Measurements from ENCODE around the gene DGKQ. TPM values are rescaled to one million over a fixed set of nuclear protein-coding genes. Genes with fewer than 3 reads are reported as not detected.

Gene DGKQ
- total and polyA plus RNA-seq, 2 of the 13 experiments (the other 11 are each of a cell fraction or from before 2014, with no cell fraction given), result 4.5 to 7.2 TPM

DNA sequence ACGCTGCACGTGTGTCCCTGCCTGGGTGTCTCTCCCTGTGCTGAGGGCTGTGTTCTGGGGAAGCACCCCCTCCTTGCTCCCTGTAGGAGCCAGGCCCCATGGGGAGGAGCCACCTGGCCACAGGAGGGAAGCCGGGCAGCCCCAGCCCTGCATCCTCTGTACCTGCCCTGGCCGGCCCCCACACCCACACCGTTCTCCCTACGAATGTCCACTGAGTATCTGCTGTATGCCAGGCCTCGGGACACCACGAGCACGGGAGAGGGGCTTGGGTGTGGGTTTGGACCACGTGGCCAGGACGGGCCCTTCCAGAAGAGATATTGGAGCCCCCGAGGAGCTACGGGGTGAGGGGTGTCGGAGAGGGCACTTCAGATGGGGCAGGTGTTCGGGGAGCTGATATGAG, 44.3 kb upstream of the DGKQ start:
- 99% methylated on average over 12 of the region's 15 CpGs for WGBS (ENCODE audit: low lambda C conversion rate)
- no peak for FAIRE-seq
- POLR2A ChIA-PET, result no interaction called here

DNA sequence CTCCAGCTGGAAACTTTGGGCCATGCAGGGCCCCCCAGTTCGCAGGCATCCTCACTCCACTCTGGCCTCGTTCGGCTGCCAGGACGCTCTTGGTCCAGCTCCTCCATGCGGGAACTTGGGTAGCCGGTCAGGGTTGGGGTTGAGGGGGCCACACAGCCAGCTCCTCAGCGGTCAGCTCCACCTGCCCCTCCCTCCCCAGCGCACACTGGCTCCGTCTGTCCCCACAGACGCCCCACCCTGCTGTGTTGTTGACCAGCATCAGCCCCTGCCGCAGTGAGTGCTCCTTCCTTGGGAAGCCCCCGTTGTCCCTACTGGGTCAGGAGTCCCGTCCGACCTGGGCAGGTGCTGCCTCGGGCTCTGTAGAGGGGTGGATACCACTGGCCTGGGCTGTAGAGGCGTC, 43.8 kb upstream of the DGKQ start:
- Histone ChIP-seq H3K27me3 (ENCODE audit: control insufficient read depth in 1 of 2, insufficient read depth in 2 of 2, low read length in 2 of 2) (no peaks in the 10 kb centered on the region; a peak in 1 of 5 replicates), H3K9ac (ENCODE audit: insufficient read depth, low read depth, low read length) (no peak overlapping the region), H3K27ac (ENCODE audit: extremely low read length, insufficient read depth, low read length) (no peak overlapping the region), H3K36me3 (replicated peaks in 1 of 2; ENCODE audit: control insufficient read depth in 1 of 2, insufficient read depth in 2 of 2, low read length in 2 of 2) (peaks cover 0 to under 1% of the 10 kb centered on the region in 2 experiments; a peak in 3 of 5 replicates), H3K9me3 (ENCODE audit: low read length) (no peaks in the 10 kb centered on the region), H3K79me2 (ENCODE audit: insufficient read depth, low read length) (peaks cover 6% of the 10 kb centered on the region), H3K4me3 (replicated peaks in 1 of 3; ENCODE audit: insufficient read depth in 1 of 3, low read depth in 2 of 3, low read length in 3 of 3) (no peak overlapping the region), H4K20me1 (ENCODE audit: insufficient read depth, low read length) (no peaks in the 10 kb centered on the region), H3K4me1 (ENCODE audit: insufficient read depth, low read length) (peaks cover 36% of the 10 kb centered on the region), H2AFZ (ENCODE audit: low read length) (no peak overlapping the region), H3K4me2 (ENCODE audit: low read depth, low read length) (no peak overlapping the region)
- POLR2A ChIA-PET, result interaction anchor here (0.9 kb wide), 1 partner anchor 24 kb away, joined by 3 read pairs; the partner anchor contains the start of gene SLC26A1
- CTCF ChIA-PET (ENCODE audit: low intra/inter-chr PET ratio, low total read pairs), result no interaction called here
- WGBS (ENCODE audit: low lambda C conversion rate), result 97% methylated on average over 12 of the region's 16 CpGs
- FAIRE-seq, result no peak
- no TSS peak for BruUV-seq (replicated peaks)
- no peak for ATAC-seq
- TF ChIP-seq JUNB (CRISPR knock-in tag; IDR thresholded peaks at IDR 0.05; ENCODE audit: borderline replicate concordance) (no peak), TCF12 (IDR thresholded peaks at IDR 0.05) (no peak), TCF12 (CRISPR knock-in tag; IDR thresholded peaks at IDR 0.05) (no peak), SMAD3 (CRISPR knock-in tag; IDR thresholded peaks at IDR 0.05) (no peak), SP1 (IDR thresholded peaks at IDR 0.05) (no peak), SP1 (CRISPR knock-in tag; IDR thresholded peaks at IDR 0.05) (no peak), ZNF543 (CRISPR knock-in tag; IDR thresholded peaks at IDR 0.05) (no peak), STAT5B (CRISPR knock-in tag; IDR thresholded peaks at IDR 0.05) (no peak), KDM1A (CRISPR knock-in tag; IDR thresholded peaks at IDR 0.05) (no peak), FOXK1 (CRISPR knock-in tag; IDR thresholded peaks at IDR 0.05; ENCODE audit: borderline replicate concordance, low read depth) (no peak), CAMTA2 (CRISPR knock-in tag; IDR thresholded peaks at IDR 0.05; ENCODE audit: borderline replicate concordance) (no peak), ZNF326 (CRISPR knock-in tag; IDR thresholded peaks at IDR 0.05; ENCODE audit: borderline replicate concordance) (no peak), SMARCC2 (IDR thresholded peaks at IDR 0.05) (no peak), TAF15 (IDR thresholded peaks at IDR 0.05; ENCODE audit: low read depth, low read length, poor library complexity, severe bottlenecking) (no peak), ZNF335 (CRISPR knock-in tag; IDR thresholded peaks at IDR 0.05) (no peak), FOSL2 (CRISPR knock-in tag; IDR thresholded peaks at IDR 0.05) (no peak), ZNF333 (CRISPR knock-in tag; IDR thresholded peaks at IDR 0.05; ENCODE audit: borderline replicate concordance) (no peak), ZNF253 (CRISPR knock-in tag; IDR thresholded peaks at IDR 0.05; ENCODE audit: borderline replicate concordance) (no peak), SSRP1 (CRISPR knock-in tag; IDR thresholded peaks at IDR 0.05) (no peak), KLF15 (CRISPR knock-in tag; IDR thresholded peaks at IDR 0.05; ENCODE audit: borderline replicate concordance) (no peak)
- TF ChIP-seq, protein P1, sequence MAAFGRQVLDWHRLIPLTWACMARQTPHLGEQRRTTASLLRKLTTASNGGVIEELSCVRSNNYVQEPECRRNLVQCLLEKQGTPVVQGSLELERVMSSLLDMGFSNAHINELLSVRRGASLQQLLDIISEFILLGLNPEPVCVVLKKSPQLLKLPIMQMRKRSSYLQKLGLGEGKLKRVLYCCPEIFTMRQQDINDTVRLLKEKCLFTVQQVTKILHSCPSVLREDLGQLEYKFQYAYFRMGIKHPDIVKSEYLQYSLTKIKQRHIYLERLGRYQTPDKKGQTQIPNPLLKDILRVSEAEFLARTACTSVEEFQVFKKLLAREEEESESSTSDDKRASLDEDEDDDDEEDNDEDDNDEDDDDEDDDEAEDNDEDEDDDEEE (CRISPR knock-in tag; IDR thresholded peaks at IDR 0.05), result no peak
- DNase-seq (ENCODE audit: low spot score), result no peak
- in situ Hi-C loops (cut with HindIII; ENCODE audit: extremely low pct_ligation_motif_present, low pct_unique_long_range_greater_than_20kb) (no loop called here), intact Hi-C loops (cut with micrococcal nuclease; ENCODE audit: unreplicated experiment) (no loop called here)

More for the DNA sequence above, 44.3 kb upstream of the DGKQ start:
- Histone ChIP-seq H4K20me1 (ENCODE audit: insufficient read depth, low read length) (no peaks in the 10 kb centered on the region), H3K4me1 (ENCODE audit: insufficient read depth, low read length) (peaks cover 31% of the 10 kb centered on the region), H3K27ac (ENCODE audit: extremely low read length, insufficient read depth, low read length) (no peak overlapping the region), H3K4me2 (ENCODE audit: low read depth, low read length) (no peak overlapping the region), H3K27me3 (ENCODE audit: control insufficient read depth in 1 of 2, insufficient read depth in 2 of 2, low read length in 2 of 2) (no peaks in the 10 kb centered on the region; a peak in 1 of 5 replicates), H3K4me3 (replicated peaks in 1 of 3; ENCODE audit: insufficient read depth in 1 of 3, low read depth in 2 of 3, low read length in 3 of 3) (no peak overlapping the region), H3K9me3 (ENCODE audit: low read length) (no peaks in the 10 kb centered on the region), H2AFZ (ENCODE audit: low read length) (no peak overlapping the region), H3K79me2 (ENCODE audit: insufficient read depth, low read length) (peaks cover 6% of the 10 kb centered on the region), H3K9ac (ENCODE audit: insufficient read depth, low read depth, low read length) (no peak overlapping the region), H3K36me3 (replicated peaks in 1 of 2; ENCODE audit: control insufficient read depth in 1 of 2, insufficient read depth in 2 of 2, low read length in 2 of 2) (peaks cover 0 to 2% of the 10 kb centered on the region in 2 experiments; a peak in 3 of 5 replicates)
- intact Hi-C loops (cut with micrococcal nuclease; ENCODE audit: unreplicated experiment), result no loop called here
- no peak for ATAC-seq
- BruUV-seq (replicated peaks), result no TSS peak
- in situ Hi-C loops (cut with HindIII; ENCODE audit: extremely low pct_ligation_motif_present, low pct_unique_long_range_greater_than_20kb), result no loop called here
- TF ChIP-seq AGO2 (optimal IDR thresholded peaks at IDR 0.05; ENCODE audit: low read depth, low read length) (peak; percentile 48), ZFX (CRISPR knock-in tag; IDR thresholded peaks at IDR 0.05; ENCODE audit: low read depth) (no peak)
- CTCF ChIA-PET (ENCODE audit: low intra/inter-chr PET ratio, low total read pairs), result no interaction called here
- DNase-seq (ENCODE audit: low spot score), result no peak
